DOHH2 (cell line): ENCODE data around the gene GBF1.

Experiments
- H3F3A ChIP-seq: fragments of 200-600 bp; sonication (generic), shearing (Covaris generic); 2 replicates; pipeline ENCODE4 v1.6.0; 2016; ENCODE audit warnings: antibody characterized with exemption, mild to moderate bottlenecking; ENCODE audit not compliant: control insufficient read depth, insufficient read depth
- H3K27ac ChIP-seq: fragments of 200-600 bp; sonication (generic); 2 replicates; pipeline ENCODE4 v1.5.1; 2014; ENCODE audit warnings: low read depth, mild to moderate bottlenecking, low read length, moderate library complexity
- H3K27me3 ChIP-seq: fragments of 200-600 bp; sonication (generic); 2 replicates; pipeline ENCODE4 v1.6.1; 2014; ENCODE audit warnings: mild to moderate bottlenecking, low read length, mixed read lengths; ENCODE audit not compliant: control insufficient read depth
- H3K36me3 ChIP-seq: fragments of 200-600 bp; sonication (generic); 2 replicates; pipeline ENCODE4 v1.6.1; 2014; ENCODE audit warnings: mild to moderate bottlenecking, low read length, moderate library complexity, mixed read lengths; ENCODE audit not compliant: control insufficient read depth
- H3K4me1 ChIP-seq: fragments of 200-600 bp; sonication (generic); 2 replicates; pipeline ENCODE4 v1.6.1; 2014; ENCODE audit warnings: mild to moderate bottlenecking, low read length, mixed read lengths; ENCODE audit not compliant: control insufficient read depth
- H3K4me2 ChIP-seq: fragments of 200-600 bp; sonication (generic); 2 replicates; pipeline ENCODE4 v1.6.0; 2014; ENCODE audit warnings: mild to moderate bottlenecking, low read length, moderate library complexity
- H3K4me3 ChIP-seq: fragments of 200-600 bp; sonication (generic); 2 replicates; pipeline ENCODE4 v1.5.1; 2014; ENCODE audit warnings: mild to moderate bottlenecking, low read length, mixed read lengths
- H3K79me2 ChIP-seq: fragments of 200-600 bp; sonication (generic); 2 replicates; pipeline ENCODE4 v1.6.1; 2014; ENCODE audit warnings: mild to moderate bottlenecking, low read length, mixed read lengths; ENCODE audit not compliant: control insufficient read depth
- H3K9me2 ChIP-seq: fragments of 200-600 bp; sonication (generic); replicated peaks from 2 replicates; pipeline ENCODE4 v1.6.1; 2014; ENCODE audit warnings: mild to moderate bottlenecking, low read length, mixed read lengths; ENCODE audit not compliant: control insufficient read depth
- H3K9me3 ChIP-seq: fragments of 200-600 bp; sonication (generic); 2 replicates; pipeline ENCODE4 v1.6.1; 2014; ENCODE audit warnings: antibody characterized with exemption, low read length, mixed read lengths; ENCODE audit not compliant: control insufficient read depth, insufficient read depth
- H4K20me1 ChIP-seq: fragments of 200-600 bp; sonication (generic); 2 replicates; pipeline ENCODE4 v1.6.0; 2014; ENCODE audit warnings: low read depth, mild to moderate bottlenecking, antibody characterized with exemption, low read length, moderate library complexity; ENCODE audit not compliant: control insufficient read depth, insufficient read depth
- EZH2phosphoT487 ChIP-seq: fragments of 200-600 bp; sonication (generic); IDR thresholded peaks from 2 replicates; pipeline ENCODE4 v1.6.1; 2017; ENCODE audit warnings: borderline replicate concordance, mild to moderate bottlenecking, antibody characterized with exemption, low read length, moderate library complexity, mixed read lengths
- TF ChIP-seq, protein P1 (sequence below): fragments of 200-600 bp; sonication (generic); IDR thresholded peaks from one replicate; pipeline ENCODE4 v1.5.1; 2014; ENCODE audit warnings: antibody characterized with exemption, mild to moderate bottlenecking, low read depth, low read length; ENCODE audit not compliant: poor library complexity, severe bottlenecking

Gene GBF1

GRCh38 chr10:102394079-102394800 lies 148.9 kb downstream of the GBF1 start:
- Histone ChIP-seq H3K36me3 (peaks cover 8% of the 10 kb centered on the region; the same call in 1 of the 2 replicates), H4K20me1 (no peaks in the 10 kb centered on the region), H3K4me3 (peak overlapping the region; percentile 86), H3F3A (0 out of 2 replicates have a peak, but pooled peaks cover 2% of the 10 kb centered on the region), H3K9me2 (no peaks in the 10 kb centered on the region), H3K27ac (peak overlapping the region; percentile 76), H3K27me3 (peaks cover 20% of the 10 kb centered on the region), H3K4me2 (peak overlapping the region; percentile 91), H3K79me2 (peaks cover 6% of the 10 kb centered on the region; the same call in 1 of the 2 replicates), H3K4me1 (peaks cover 20% of the 10 kb centered on the region), H3K9me3 (no peaks in the 10 kb centered on the region)
- TF ChIP-seq EZH2phosphoT487, result no peak
- TF ChIP-seq, protein P1, sequence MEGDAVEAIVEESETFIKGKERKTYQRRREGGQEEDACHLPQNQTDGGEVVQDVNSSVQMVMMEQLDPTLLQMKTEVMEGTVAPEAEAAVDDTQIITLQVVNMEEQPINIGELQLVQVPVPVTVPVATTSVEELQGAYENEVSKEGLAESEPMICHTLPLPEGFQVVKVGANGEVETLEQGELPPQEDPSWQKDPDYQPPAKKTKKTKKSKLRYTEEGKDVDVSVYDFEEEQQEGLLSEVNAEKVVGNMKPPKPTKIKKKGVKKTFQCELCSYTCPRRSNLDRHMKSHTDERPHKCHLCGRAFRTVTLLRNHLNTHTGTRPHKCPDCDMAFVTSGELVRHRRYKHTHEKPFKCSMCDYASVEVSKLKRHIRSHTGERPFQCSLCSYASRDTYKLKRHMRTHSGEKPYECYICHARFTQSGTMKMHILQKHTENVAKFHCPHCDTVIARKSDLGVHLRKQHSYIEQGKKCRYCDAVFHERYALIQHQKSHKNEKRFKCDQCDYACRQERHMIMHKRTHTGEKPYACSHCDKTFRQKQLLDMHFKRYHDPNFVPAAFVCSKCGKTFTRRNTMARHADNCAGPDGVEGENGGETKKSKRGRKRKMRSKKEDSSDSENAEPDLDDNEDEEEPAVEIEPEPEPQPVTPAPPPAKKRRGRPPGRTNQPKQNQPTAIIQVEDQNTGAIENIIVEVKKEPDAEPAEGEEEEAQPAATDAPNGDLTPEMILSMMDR, result no peak

DNA sequence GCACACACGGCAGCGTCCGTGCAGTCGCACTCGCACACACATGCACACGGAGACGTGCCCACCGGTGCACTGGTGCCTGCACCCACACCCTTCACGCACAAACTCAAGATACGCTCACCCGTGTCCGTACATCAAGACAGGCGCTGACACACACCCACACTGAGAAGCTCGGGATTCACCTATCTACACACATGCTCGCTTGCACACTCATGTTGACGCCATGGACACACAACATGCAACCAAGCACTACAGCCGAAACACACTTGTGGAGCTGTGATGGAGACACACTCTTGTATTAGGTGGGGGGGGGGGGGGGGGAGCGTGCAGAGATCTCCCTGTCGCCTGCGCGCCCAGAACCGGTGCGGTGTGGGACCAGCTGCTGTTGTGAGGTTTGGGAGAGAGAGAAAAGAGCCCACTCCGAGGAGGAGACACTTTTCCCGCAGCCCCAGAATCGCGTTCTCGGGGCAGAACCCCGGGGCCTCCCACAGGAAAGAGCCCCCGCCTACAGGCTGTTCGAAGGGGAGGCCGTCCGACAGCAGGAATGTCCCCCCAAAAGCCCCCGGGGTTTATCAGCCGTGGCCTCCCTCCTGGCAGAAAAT lies 149.6 kb downstream of the GBF1 start:
- Histone ChIP-seq H3K27ac (peak overlapping the region; percentile 76), H3F3A (0 out of 2 replicates have a peak, but pooled peaks cover 2% of the 10 kb centered on the region), H3K27me3 (peaks cover 19% of the 10 kb centered on the region), H3K9me2 (no peaks in the 10 kb centered on the region), H3K4me2 (peak overlapping the region; percentile 91), H3K4me3 (peak overlapping the region; percentile 86), H3K36me3 (peaks cover 8% of the 10 kb centered on the region; the same call in 1 of the 2 replicates), H3K79me2 (peaks cover 6% of the 10 kb centered on the region; the same call in 1 of the 2 replicates), H4K20me1 (no peaks in the 10 kb centered on the region), H3K9me3 (no peaks in the 10 kb centered on the region), H3K4me1 (peaks cover 25% of the 10 kb centered on the region)
- TF ChIP-seq, protein P1, result no peak

DNA sequence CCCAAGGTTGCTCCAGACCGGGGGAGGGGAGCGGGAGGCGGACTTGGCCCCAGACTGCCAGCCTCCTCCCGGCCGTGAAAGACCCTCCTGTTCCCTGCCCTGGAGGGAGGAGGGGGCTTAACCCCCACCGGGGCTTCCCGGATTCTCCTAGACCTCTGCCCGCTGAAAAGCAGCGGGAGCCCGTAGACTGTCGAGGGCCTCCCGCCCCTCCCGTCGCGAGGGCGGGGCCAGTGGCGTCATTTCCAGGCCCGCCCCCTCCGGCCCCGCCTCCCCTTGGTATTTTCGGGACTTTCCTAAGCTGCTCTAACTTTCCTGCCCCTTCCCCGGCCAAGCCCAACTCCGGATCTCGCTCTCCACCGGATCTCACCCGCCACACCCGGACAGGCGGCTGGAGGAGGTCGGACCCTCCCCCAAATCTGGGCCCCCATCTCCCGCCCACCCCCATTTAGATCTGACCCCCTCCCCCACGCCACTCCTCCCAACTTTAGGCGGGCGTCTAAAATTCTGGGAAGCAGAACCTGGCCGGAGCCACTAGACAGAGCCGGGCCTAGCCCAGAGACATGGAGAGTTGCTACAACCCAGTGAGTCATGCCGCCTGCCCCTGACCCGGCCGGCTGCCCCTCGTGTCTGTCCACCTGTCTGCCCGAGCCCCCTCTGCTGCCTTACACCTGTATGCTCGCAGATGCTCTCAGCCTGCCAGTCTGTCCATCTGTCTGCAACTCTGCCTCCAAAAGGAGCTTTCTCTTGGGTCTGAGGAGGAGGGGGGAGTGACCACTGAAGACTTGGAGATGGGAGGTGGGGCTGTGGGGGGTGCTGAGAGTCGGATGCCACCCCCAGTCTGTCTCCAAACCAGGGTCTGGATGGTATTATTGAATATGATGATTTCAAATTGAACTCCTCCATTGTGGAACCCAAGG lies 150.3 kb downstream of the GBF1 start, which contains the start of gene NFKB2:
Gene NFKB2, plus strand, starts transcription at position 306 of the 917 bp plus-strand sequence. Its CDS starts 255 bp downstream, at position 561.
- Histone ChIP-seq H3F3A (0 out of 2 replicates have a peak, but pooled peaks cover 2% of the 10 kb centered on the region), H3K4me1 (peaks cover 27% of the 10 kb centered on the region), H3K79me2 (peaks cover 6% of the 10 kb centered on the region; the same call in 1 of the 2 replicates), H3K27ac (peak within 1 kb of the TSS; percentile 76), H3K4me2 (peak within 1 kb of the TSS; percentile 91), H3K9me2 (no peaks in the 10 kb centered on the region), H4K20me1 (no peaks in the 10 kb centered on the region), H3K27me3 (peaks cover 15% of the 10 kb centered on the region), H3K36me3 (peaks cover 8% of the 10 kb centered on the region; the same call in 1 of the 2 replicates), H3K9me3 (no peaks in the 10 kb centered on the region), H3K4me3 (peak within 1 kb of the TSS; percentile 86)
- TF ChIP-seq, protein P1, result no peak
- TF ChIP-seq EZH2phosphoT487, result no peak
